GM23338 (cell line): ENCODE data around the gene MTA3. TPM values are rescaled to one million over a fixed set of nuclear protein-coding genes. Genes with fewer than 3 reads are reported as not detected.

Source experiments
- ATAC-seq: fragments of 200-7000 bp; cut with Tn5 transposase; 3 replicates; pipeline ENCODE4 v1.9.1; 2020
- DNase-seq: peaks from one replicate; pipeline ENCODE4 v3.0.0-alpha.2; 2015; ENCODE audit warnings: low spot score
- H2AFZ ChIP-seq: fragments of 200-600 bp; sonication (generic); 2 replicates; pipeline ENCODE4 v1.8.0; 2016; ENCODE audit warnings: antibody characterized with exemption, mild to moderate bottlenecking, moderate library complexity
- H3F3A ChIP-seq: fragments of 200-600 bp; sonication (generic); replicated peaks from 2 replicates; pipeline ENCODE4 v1.8.0; 2017; ENCODE audit warnings: antibody characterized with exemption, mixed run types, low read depth
- H3K27ac ChIP-seq: fragments of 200-600 bp; sonication (generic); 2 replicates; pipeline ENCODE4 v1.6.1; 2016; ENCODE audit warnings: low read depth
- H3K27me3 ChIP-seq: fragments of 200-600 bp; sonication (generic); 2 replicates; pipeline ENCODE4 v1.8.0; 2016; ENCODE audit warnings: mild to moderate bottlenecking, mixed run types, moderate library complexity; ENCODE audit not compliant: insufficient read depth
- H3K36me3 ChIP-seq: fragments of 200-600 bp; sonication (generic); 2 replicates; pipeline ENCODE4 v1.8.0; 2016; ENCODE audit warnings: mild to moderate bottlenecking; ENCODE audit not compliant: insufficient read depth
- H3K4me1 ChIP-seq: fragments of 200-600 bp; sonication (generic); 2 replicates; pipeline ENCODE4 v1.8.0; 2016; ENCODE audit warnings: mild to moderate bottlenecking, moderate library complexity; ENCODE audit not compliant: insufficient read depth
- H3K4me2 ChIP-seq: fragments of 200-600 bp; sonication (generic); 2 replicates; pipeline ENCODE4 v1.7.1; 2017; ENCODE audit warnings: mixed run types
- H3K4me3 ChIP-seq: fragments of 200-600 bp; sonication (generic); 2 replicates; pipeline ENCODE4 v1.6.1; 2016; ENCODE audit warnings: mixed run types
- H3K79me2 ChIP-seq: fragments of 200-600 bp; sonication (generic); replicated peaks from 2 replicates; pipeline ENCODE4 v1.8.0; 2017; ENCODE audit warnings: mild to moderate bottlenecking; ENCODE audit not compliant: insufficient read depth
- H3K9me2 ChIP-seq: fragments of 200-600 bp; sonication (generic); 2 replicates; pipeline ENCODE4 v1.8.0; 2017; ENCODE audit not compliant: insufficient read depth
- H4K20me1 ChIP-seq: fragments of 200-600 bp; sonication (generic); replicated peaks from 2 replicates; pipeline ENCODE4 v1.8.0; 2017; ENCODE audit warnings: mild to moderate bottlenecking; ENCODE audit not compliant: insufficient read depth
- H3K27ac Mint-ChIP-seq: 2 replicates; pipeline ENCODE4 v1.8.0; 2020; ENCODE audit warnings: inconsistent platforms, mild to moderate bottlenecking, moderate library complexity, mixed read lengths
- H3K27me3 Mint-ChIP-seq: 3 replicates; pipeline ENCODE4 v1.8.0; 2022; ENCODE audit warnings: low read depth, mild to moderate bottlenecking, moderate library complexity, mixed read lengths, inconsistent platforms; ENCODE audit not compliant: insufficient read depth, poor library complexity
- H3K36me3 Mint-ChIP-seq: 3 replicates; pipeline ENCODE4 v1.8.0; 2021; ENCODE audit warnings: low read depth, mild to moderate bottlenecking, inconsistent platforms, moderate library complexity, mixed read lengths
- H3K4me1 Mint-ChIP-seq: 3 replicates; pipeline ENCODE4 v1.8.0; 2020; ENCODE audit warnings: mild to moderate bottlenecking, inconsistent platforms, mixed read lengths
- H3K4me3 Mint-ChIP-seq: 3 replicates; pipeline ENCODE4 v1.8.0; 2021; ENCODE audit warnings: moderate library complexity, mild to moderate bottlenecking, inconsistent platforms, mixed read lengths
- H3K9me3 Mint-ChIP-seq: 3 replicates; pipeline ENCODE4 v1.8.0; 2020; ENCODE audit warnings: moderate library complexity, mild to moderate bottlenecking, inconsistent platforms, mixed read lengths
- CREB1 ChIP-seq: fragments of 250-450 bp; sonication (Bioruptor Pico); IDR thresholded peaks from 2 replicates; pipeline ENCODE4 v1.5.0; 2020; ENCODE audit warnings: low read depth, mild to moderate bottlenecking, moderate library complexity
- CTCF ChIP-seq, 2 experiments: fragments of 200-600 bp in 1 of 2; sonication (generic) in 1 of 2; conservative IDR thresholded peaks; 2 replicates each; pipeline versions ENCODE4 v1.5.1 to v1.6.1; 2016 to 2017; ENCODE audit warnings: antibody characterized with exemption in 2 of 2, low read depth in 2 of 2, mild to moderate bottlenecking in 2 of 2, moderate library complexity in 1 of 2
- ETS1 ChIP-seq: IDR thresholded peaks from 2 replicates; pipeline ENCODE4 v1.6.1; 2016; ENCODE audit warnings: antibody characterized with exemption
- EZH2phosphoT487 ChIP-seq: fragments of 200-600 bp; sonication (generic); IDR thresholded peaks from one replicate; pipeline ENCODE4 v1.8.1; 2018; ENCODE audit warnings: antibody characterized with exemption; ENCODE audit not compliant: unreplicated experiment
- JUNB ChIP-seq: IDR thresholded peaks from one replicate; pipeline ENCODE4 v1.6.1; 2016; ENCODE audit warnings: antibody characterized with exemption; ENCODE audit not compliant: unreplicated experiment
- POLR2AphosphoS5 ChIP-seq: IDR thresholded peaks from 2 replicates; pipeline ENCODE4 v1.6.1; 2016; ENCODE audit warnings: antibody characterized with exemption, low read depth
- REST ChIP-seq: IDR thresholded peaks from one replicate; pipeline ENCODE4 v1.6.1; 2018; ENCODE audit warnings: antibody characterized with exemption; ENCODE audit not compliant: unreplicated experiment
- polyA plus RNA-seq: library from polyadenylated mRNA; unstranded; fragments of >200 nt; fragmentation: Nextera tagmentation; extraction: Ambion mirVana; gene quantifications from 2 replicates; pipeline ENCODE4 v1.2.1, GENCODE V29; 2016
- total RNA-seq: library from RNA; depleted of rRNA; stranded (reverse); fragments of >200 nt; shearing (Covaris generic); gene quantifications from 2 replicates; pipeline ENCODE4 v1.2.3, GENCODE V29; 2014

Gene MTA3
- total and polyA plus RNA-seq, 2 experiments from 2014 or later = 162 to 208 TPM

- TF ChIP-seq REST (no peak), JUNB (no peak), ETS1 (no peak), EZH2phosphoT487 (no peak)
These were observed 172.7 kb downstream of the MTA3 start (continued) for GRCh38 chr2:42741140-42741539.

- Mint-ChIP-seq H3K4me1 (peaks cover 19% of the 10 kb centered on the region), H3K27me3 (peaks cover 5% of the 10 kb centered on the region), H3K27ac (no peak overlapping the region), H3K36me3 (peaks cover 24% of the 10 kb centered on the region; the same call in 2 of the 3 replicates), H3K4me3 (no peak overlapping the region), H3K9me3 (peaks cover 7% of the 10 kb centered on the region; the same call in 2 of the 3 replicates)
- peak; percentile 56; the same call in 1 of the 3 replicates for ATAC-seq
- H3K36me3 ChIP-seq = no peaks in the 10 kb centered on the region
- no peak overlapping the region for H3K27ac ChIP-seq
- no peaks in the 10 kb centered on the region for H4K20me1 ChIP-seq
- TF ChIP-seq POLR2AphosphoS5 = no peak
- no peak for TF ChIP-seq JUNB
- no peak for TF ChIP-seq EZH2phosphoT487
- peak; percentile 16 to 24; a peak in 2 of 4 replicates for TF ChIP-seq CTCF (conservative IDR thresholded peaks at IDR 0.05; ENCODE audit: low read depth in 2 of 2)
- no peak for TF ChIP-seq CREB1 (CRISPR knock-in tag)
- TF ChIP-seq ETS1 = no peak
- no peaks in the 10 kb centered on the region for H3K4me1 ChIP-seq
- no peaks in the 10 kb centered on the region for H3F3A ChIP-seq
- H3K9me2 ChIP-seq = peaks cover 7% of the 10 kb centered on the region
- H3K79me2 ChIP-seq = no peaks in the 10 kb centered on the region
- no peak overlapping the region for H3K4me2 ChIP-seq
- no peaks in the 10 kb centered on the region for H3K27me3 ChIP-seq
- DNase-seq = peak; percentile 45
- H2AFZ ChIP-seq = no peak overlapping the region
- no peak overlapping the region for H3K4me3 ChIP-seq
These were observed 174.6 kb downstream of the MTA3 start for GRCh38 chr2:42742740-42743658.
